Fibroblast of lung (primary cell): ENCODE data around the gene ADRB1. TPM values are rescaled to one million over a fixed set of nuclear protein-coding genes. Genes with fewer than 3 reads are reported as not detected.

Experiments
- DNase-seq, 2 donors: peaks; one replicate each; pipeline versions ENCODE4 v3.0.0 to v3.0.0-alpha.2; 2010; ENCODE audit warnings: low read depth in 2 of 2
- H2AFZ ChIP-seq: 2 replicates; pipeline ENCODE4 v1.5.1; 2012; ENCODE audit warnings: low read length, control low read depth, inconsistent platforms
- H3K27ac ChIP-seq: 2 replicates; pipeline ENCODE4 v1.5.1; 2011; ENCODE audit warnings: low read length, control low read depth; ENCODE audit not compliant: insufficient read depth
- H3K27me3 ChIP-seq: 2 replicates; pipeline ENCODE4 v1.5.1; 2011; ENCODE audit warnings: mild to moderate bottlenecking, low read length; ENCODE audit not compliant: control insufficient read depth, insufficient read depth
- H3K36me3 ChIP-seq: 2 replicates; pipeline ENCODE4 v1.5.1; 2011; ENCODE audit warnings: low read length; ENCODE audit not compliant: control insufficient read depth, insufficient read depth
- H3K4me1 ChIP-seq: 2 replicates; pipeline ENCODE4 v1.5.1; 2011; ENCODE audit warnings: low read length; ENCODE audit not compliant: control insufficient read depth, insufficient read depth; ENCODE audit errors: extremely low read depth
- H3K4me2 ChIP-seq: 2 replicates; pipeline ENCODE4 v1.5.1; 2011; ENCODE audit warnings: low read length, control low read depth; ENCODE audit not compliant: insufficient read depth; ENCODE audit errors: extremely low read depth
- H3K4me3 ChIP-seq, 4 experiments: fragments of 200-600 bp in 1 of 4; sonication (generic) in 1 of 4; replicated peaks in 1 of 4; 2 replicates each; pipeline ENCODE4 v1.5.1; 2011 to 2016; ENCODE audit warnings: low read length in 4 of 4, low read depth in 3 of 4, mild to moderate bottlenecking in 3 of 4, control low read depth in 2 of 4, inconsistent platforms in 1 of 4, mixed read lengths in 1 of 4; ENCODE audit not compliant: insufficient read depth in 1 of 4; ENCODE audit errors: control extremely low read depth in 1 of 4
- H3K79me2 ChIP-seq: 2 replicates; pipeline ENCODE4 v1.5.1; 2012; ENCODE audit warnings: mild to moderate bottlenecking, low read length, inconsistent platforms; ENCODE audit not compliant: control insufficient read depth, insufficient read depth
- H3K9ac ChIP-seq: 2 replicates; pipeline ENCODE4 v1.5.1; 2011; ENCODE audit warnings: mild to moderate bottlenecking, low read length, control low read depth; ENCODE audit not compliant: insufficient read depth
- H3K9me3 ChIP-seq: 2 replicates; pipeline ENCODE4 v1.5.1; 2012; ENCODE audit warnings: low read depth, low read length; ENCODE audit not compliant: control insufficient read depth, insufficient read depth
- H4K20me1 ChIP-seq: 2 replicates; pipeline ENCODE4 v1.5.1; 2011; ENCODE audit warnings: low read length; ENCODE audit not compliant: control insufficient read depth, insufficient read depth; ENCODE audit errors: extremely low read depth
- EZH2 ChIP-seq: IDR thresholded peaks from 2 replicates; pipeline ENCODE4 v1.5.1; 2012; ENCODE audit warnings: low read length, control low read depth, mild to moderate bottlenecking; ENCODE audit errors: missing control alignments
- polyA plus RNA-seq, 2 donors: library from polyadenylated mRNA; depleted of rRNA in 1 of 2; stranded (reverse) in 1 of 2; unstranded in 1 of 2; fragments of >200 nt; gene quantifications; 2 replicates each; pipeline ENCODE4 v1.2.1, GENCODE V29; 2011 to 2012; ENCODE audit warnings: missing spikeins in 1 of 2
- total RNA-seq: library from RNA; depleted of rRNA; stranded (reverse); fragments of >200 nt; gene quantifications from 2 replicates; pipeline ENCODE4 v1.2.1, GENCODE V29; 2014
- TF ChIP-seq, protein P1 (sequence below), 2 donors: IDR thresholded peaks in 1 of 2; conservative IDR thresholded peaks in 1 of 2; 1 replicate in 1 of 2; 2 replicates in 1 of 2; pipeline ENCODE4 v1.5.1; 2011 to 2012; ENCODE audit warnings: low read length in 2 of 2, control low read depth in 1 of 2, inconsistent platforms in 1 of 2, low read depth in 1 of 2, mild to moderate bottlenecking in 1 of 2

The ADRB1 gene
- total and polyA plus RNA-seq, 2 donors (not counting 1 experiment from before 2014, with no cell fraction given) = not detected

- DNase-seq = no peak
- H3K4me1 ChIP-seq = no peaks in the 10 kb centered on the region
- no peak overlapping the region for H3K4me3 ChIP-seq
- H3K36me3 ChIP-seq = no peaks in the 10 kb centered on the region
- no peaks in the 10 kb centered on the region for H3K27me3 ChIP-seq
- TF ChIP-seq EZH2 = no peak
- TF ChIP-seq, protein P1, sequence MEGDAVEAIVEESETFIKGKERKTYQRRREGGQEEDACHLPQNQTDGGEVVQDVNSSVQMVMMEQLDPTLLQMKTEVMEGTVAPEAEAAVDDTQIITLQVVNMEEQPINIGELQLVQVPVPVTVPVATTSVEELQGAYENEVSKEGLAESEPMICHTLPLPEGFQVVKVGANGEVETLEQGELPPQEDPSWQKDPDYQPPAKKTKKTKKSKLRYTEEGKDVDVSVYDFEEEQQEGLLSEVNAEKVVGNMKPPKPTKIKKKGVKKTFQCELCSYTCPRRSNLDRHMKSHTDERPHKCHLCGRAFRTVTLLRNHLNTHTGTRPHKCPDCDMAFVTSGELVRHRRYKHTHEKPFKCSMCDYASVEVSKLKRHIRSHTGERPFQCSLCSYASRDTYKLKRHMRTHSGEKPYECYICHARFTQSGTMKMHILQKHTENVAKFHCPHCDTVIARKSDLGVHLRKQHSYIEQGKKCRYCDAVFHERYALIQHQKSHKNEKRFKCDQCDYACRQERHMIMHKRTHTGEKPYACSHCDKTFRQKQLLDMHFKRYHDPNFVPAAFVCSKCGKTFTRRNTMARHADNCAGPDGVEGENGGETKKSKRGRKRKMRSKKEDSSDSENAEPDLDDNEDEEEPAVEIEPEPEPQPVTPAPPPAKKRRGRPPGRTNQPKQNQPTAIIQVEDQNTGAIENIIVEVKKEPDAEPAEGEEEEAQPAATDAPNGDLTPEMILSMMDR (conservative IDR thresholded peaks at IDR 0.05 in 1 of 2, IDR thresholded peaks at IDR 0.05 in 1 of 2; ENCODE audit: low read depth in 1 of 2, low read length in 2 of 2) = no peak
- no peak overlapping the region for H3K4me2 ChIP-seq
- H2AFZ ChIP-seq = no peak overlapping the region
- no peak overlapping the region for H3K27ac ChIP-seq
- H3K9me3 ChIP-seq = no peaks in the 10 kb centered on the region
- H4K20me1 ChIP-seq = no peaks in the 10 kb centered on the region
- no peak overlapping the region for H3K9ac ChIP-seq
- H3K79me2 ChIP-seq = no peaks in the 10 kb centered on the region
These were observed 15.9 kb downstream of the ADRB1 start for GRCh38 chr10:114059561-114059960.

- Histone ChIP-seq H3K79me2 (no peaks in the 10 kb centered on the region), H3K9ac (no peak overlapping the region), H3K36me3 (no peaks in the 10 kb centered on the region), H3K27ac (no peak overlapping the region), H3K9me3 (no peaks in the 10 kb centered on the region), H3K4me2 (no peak overlapping the region), H3K4me3 (no peak overlapping the region), H2AFZ (no peak overlapping the region), H4K20me1 (no peaks in the 10 kb centered on the region), H3K27me3 (no peaks in the 10 kb centered on the region), H3K4me1 (no peaks in the 10 kb centered on the region)
- DNase-seq = no peak
- TF ChIP-seq, protein P1 (conservative IDR thresholded peaks at IDR 0.05 in 1 of 2, IDR thresholded peaks at IDR 0.05 in 1 of 2; ENCODE audit: low read depth in 1 of 2, low read length in 2 of 2) = no peak
- TF ChIP-seq EZH2 = no peak
These were observed 16.8 kb downstream of the ADRB1 start for GRCh38 chr10:114060456-114060855.

- H4K20me1 ChIP-seq = no peaks in the 10 kb centered on the region
- no peaks in the 10 kb centered on the region for H3K9me3 ChIP-seq
- no peak overlapping the region for H3K4me2 ChIP-seq
- H3K36me3 ChIP-seq = no peaks in the 10 kb centered on the region
- H3K4me3 ChIP-seq = no peak overlapping the region
- H3K9ac ChIP-seq = no peak overlapping the region
- no peak for TF ChIP-seq EZH2
- TF ChIP-seq, protein P1 (conservative IDR thresholded peaks at IDR 0.05 in 1 of 2, IDR thresholded peaks at IDR 0.05 in 1 of 2; ENCODE audit: low read depth in 1 of 2, low read length in 2 of 2) = no peak
- no peak overlapping the region for H3K27ac ChIP-seq
- DNase-seq = no peak
- H3K79me2 ChIP-seq = no peaks in the 10 kb centered on the region
- H2AFZ ChIP-seq = no peak overlapping the region
- H3K27me3 ChIP-seq = no peaks in the 10 kb centered on the region
- H3K4me1 ChIP-seq = no peaks in the 10 kb centered on the region
These were observed 17.5 kb downstream of the ADRB1 start for GRCh38 chr10:114061148-114061547.
